ENCODE measurements around the gene NBPF3.

NBPF3 gene

GRCh38 chr1:21494196-21494595, 54.3 kb downstream of the NBPF3 start:
- DNase-seq (ENCODE audit: low read depth in 2 of 2): no peak

GRCh38 chr1:21495225-21495820, 55.4 kb downstream of the NBPF3 start:
- no peak for DNase-seq (ENCODE audit: low read depth in 2 of 2)

GRCh38 chr1:21496063-21496462, 56.1 kb downstream of the NBPF3 start:
- DNase-seq (ENCODE audit: low read depth in 2 of 2): no peak

GRCh38 chr1:21496886-21497285, 56.9 kb downstream of the NBPF3 start:
- no peak for DNase-seq (ENCODE audit: low read depth in 2 of 2)

GRCh38 chr1:21497466-21498061, 57.6 kb downstream of the NBPF3 start:
- DNase-seq (ENCODE audit: low read depth in 2 of 2): no peak

- no peak for DNase-seq (ENCODE audit: low read depth in 2 of 2)
Measured at GRCh38 chr1:21499283-21499950, 59.5 kb downstream of the NBPF3 start.

- no peak for DNase-seq (ENCODE audit: low read depth in 2 of 2)
Measured at GRCh38 chr1:21503706-21504377, 63.9 kb downstream of the NBPF3 start.

- DNase-seq (ENCODE audit: low read depth in 2 of 2): no peak
Measured at GRCh38 chr1:21506804-21507203, 66.9 kb downstream of the NBPF3 start.

GRCh38 chr1:21507511-21508270, 67.8 kb downstream of the NBPF3 start:
- no peak for DNase-seq (ENCODE audit: low read depth in 2 of 2)

GRCh38 chr1:21508580-21509350, 68.8 kb downstream of the NBPF3 start:
- peak; percentile 24 to 65 for DNase-seq (ENCODE audit: low read depth in 2 of 2)

- DNase-seq (ENCODE audit: low read depth in 2 of 2): no peak
Measured at GRCh38 chr1:21509351-21510112, 69.6 kb downstream of the NBPF3 start, which contains the start of gene ALPL. Gene ALPL, plus strand, starts transcription at chr1:21509423. Its CDS starts 44,659 bp downstream, at chr1:21554082.

- no peak for DNase-seq (ENCODE audit: low read depth in 2 of 2)
Measured at GRCh38 chr1:21510113-21510493, 70.2 kb downstream of the NBPF3 start.

- DNase-seq (ENCODE audit: low read depth in 2 of 2): no peak
Measured at GRCh38 chr1:21510885-21511578, 71.1 kb downstream of the NBPF3 start.

GRCh38 chr1:21511579-21512522, 71.9 kb downstream of the NBPF3 start:
- no peak for DNase-seq (ENCODE audit: low read depth in 2 of 2)

GRCh38 chr1:21514245-21514644, 74.3 kb downstream of the NBPF3 start:
- DNase-seq (ENCODE audit: low read depth in 2 of 2): no peak

GRCh38 chr1:21517161-21517589, 77.2 kb downstream of the NBPF3 start:
- DNase-seq (ENCODE audit: low read depth in 2 of 2): no peak

- no peak for DNase-seq (ENCODE audit: low read depth in 2 of 2)
Measured at GRCh38 chr1:21517660-21518480, 77.9 kb downstream of the NBPF3 start.
